ENCODE results near the gene ALOX5.
"Not testable (repeated sequence)": the region's sequence is repeated elsewhere in the genome, so short reads cannot be mapped to it uniquely, and the experiment has no call there.

Gene ALOX5

DNA sequence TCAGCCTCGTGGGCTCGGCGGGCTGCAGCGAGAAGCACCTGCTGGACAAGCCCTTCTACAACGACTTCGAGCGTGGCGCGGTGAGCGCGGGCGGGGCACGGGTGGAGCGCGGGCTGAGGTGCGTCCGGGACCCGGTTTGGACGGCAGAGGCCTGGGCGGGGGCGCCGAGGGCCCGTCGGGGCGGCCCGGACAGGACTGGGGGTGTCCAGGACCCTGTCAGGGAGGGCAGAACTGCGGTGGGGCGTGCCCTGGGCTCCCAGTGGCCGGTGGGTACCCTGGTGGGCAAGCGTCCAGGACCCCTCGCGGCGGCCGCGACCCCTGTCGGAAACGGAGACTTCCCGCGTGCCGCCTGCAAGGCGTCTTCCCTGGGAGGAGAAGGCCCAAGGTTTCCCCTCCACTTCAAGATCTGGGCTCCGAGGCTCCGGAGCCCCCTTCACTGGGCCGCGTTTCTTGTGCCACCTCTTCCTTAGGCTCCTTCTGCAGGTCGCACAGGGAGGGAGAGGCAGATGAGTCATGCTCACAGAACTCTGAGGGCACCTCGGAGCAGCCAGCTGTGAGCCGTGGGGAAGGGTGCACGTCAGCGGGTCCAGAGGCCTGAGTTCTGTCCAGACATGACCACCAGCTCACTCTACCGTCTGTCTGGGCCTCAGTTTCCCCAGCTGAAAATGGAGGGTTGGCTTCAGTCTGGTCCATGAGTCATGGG is 485 bp downstream of the ALOX5 start:
- no peak for DNase-seq (ENCODE audit: low read depth in 2 of 2)

DNA sequence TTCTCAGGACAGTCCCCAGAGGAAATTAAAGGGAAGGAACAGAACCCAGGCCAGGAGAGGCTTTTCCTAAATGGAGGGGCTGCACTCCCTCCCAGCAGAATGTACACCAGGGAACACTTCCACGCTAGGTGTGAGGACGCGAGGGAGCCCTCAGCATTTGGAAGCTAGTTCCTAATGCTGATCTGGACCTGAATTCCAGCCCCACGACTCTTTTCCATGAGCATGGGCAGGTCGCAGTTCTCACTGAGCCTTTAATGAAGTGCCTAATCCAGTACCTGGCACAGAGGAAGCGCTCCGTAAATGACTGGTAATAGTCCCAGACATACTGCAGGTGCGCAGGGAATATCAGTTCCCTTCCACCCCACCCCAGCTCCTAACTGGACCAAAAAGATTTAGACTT is 1.1 kb downstream of the ALOX5 start:
- no peak for DNase-seq (ENCODE audit: low read depth in 2 of 2)

DNA sequence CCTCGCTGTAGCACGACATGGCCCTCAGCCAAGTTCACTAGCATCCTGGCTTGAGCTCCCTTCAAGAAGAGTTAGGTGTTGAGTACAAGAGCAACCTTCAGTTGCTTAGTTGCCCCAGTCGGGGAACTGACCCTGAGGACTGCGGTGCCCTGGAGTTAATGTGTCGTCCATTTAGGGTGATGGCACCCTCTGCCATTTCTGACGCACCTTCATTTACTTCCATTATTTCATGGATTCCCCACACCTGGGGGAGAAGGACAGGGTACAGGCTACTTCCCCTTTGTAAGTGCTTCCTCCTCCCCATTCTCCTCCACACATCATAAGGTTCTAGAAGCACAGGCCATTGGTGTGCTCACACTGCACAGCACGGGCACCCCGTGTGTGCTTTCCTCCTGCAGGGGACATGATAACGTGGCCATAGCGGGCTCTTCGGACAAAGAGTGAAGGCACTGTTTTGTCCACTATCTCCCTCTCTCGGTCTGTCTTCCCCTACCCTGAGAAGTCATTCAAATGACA is 1.8 kb downstream of the ALOX5 start:
- no peak for DNase-seq (ENCODE audit: low read depth in 2 of 2)

DNA sequence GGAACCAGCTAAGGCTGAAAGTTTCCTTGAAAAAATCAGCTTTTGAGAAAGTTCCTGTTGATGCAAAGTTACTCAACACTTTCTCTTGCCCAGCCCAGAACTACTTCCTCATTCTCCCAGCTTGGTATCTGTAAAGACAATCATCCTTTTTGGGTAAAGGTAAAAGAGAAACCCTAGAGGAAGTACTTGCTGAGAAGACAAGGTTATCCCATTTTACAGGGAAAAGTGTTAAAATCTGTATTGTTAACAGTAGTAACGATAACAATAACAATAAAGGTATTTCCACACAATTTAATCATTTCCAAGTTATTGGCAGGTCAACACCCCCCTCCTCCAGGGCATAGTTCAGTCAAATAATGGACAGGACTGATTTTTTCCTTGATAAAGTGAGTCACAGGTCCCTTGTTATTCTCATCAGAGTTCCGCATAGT is 2.4 kb downstream of the ALOX5 start:
- no peak for DNase-seq (ENCODE audit: low read depth in 2 of 2)

DNA sequence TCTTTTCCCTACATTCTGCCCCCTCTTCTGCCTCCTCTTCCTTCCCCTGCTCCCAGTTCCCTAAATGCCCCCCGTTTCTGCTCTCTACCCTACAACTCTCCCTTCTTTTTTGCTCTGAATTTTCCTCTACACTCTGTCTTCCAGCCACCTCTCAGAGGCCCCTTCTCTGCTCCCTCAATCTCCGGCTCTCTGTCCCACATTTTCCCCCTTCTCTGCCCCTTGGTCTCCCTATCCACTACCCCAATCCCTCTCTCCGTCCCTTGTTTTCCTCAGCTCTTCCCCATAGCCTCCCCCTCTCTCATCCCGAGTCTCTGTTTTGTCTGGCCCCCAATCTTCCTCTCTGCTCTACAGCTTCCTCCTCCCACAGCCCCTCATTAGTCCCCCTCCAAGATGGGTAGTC is 3.3 kb downstream of the ALOX5 start:
- no peak for DNase-seq (ENCODE audit: low read depth in 2 of 2)

DNA sequence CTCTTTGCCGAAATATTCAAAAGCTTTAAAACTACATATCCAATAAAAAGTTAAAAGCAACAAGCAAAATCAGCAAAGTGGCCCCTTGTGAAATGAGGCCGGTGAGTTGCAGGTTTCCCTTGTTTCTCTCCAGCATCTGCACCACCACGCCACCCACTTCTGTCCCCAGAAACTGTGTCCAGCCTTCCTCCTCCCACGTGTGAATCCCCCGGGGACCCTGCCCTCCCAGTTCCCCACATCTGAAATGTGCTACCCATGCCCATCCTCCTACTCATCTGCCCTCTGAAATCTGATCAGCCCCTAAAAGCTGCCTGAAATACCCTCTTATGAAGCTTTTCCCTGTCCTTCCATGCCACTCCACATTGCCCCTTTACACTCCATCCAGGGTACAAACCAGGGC is 3.8 kb downstream of the ALOX5 start:
- DNase-seq (ENCODE audit: low read depth in 2 of 2): no peak

DNA sequence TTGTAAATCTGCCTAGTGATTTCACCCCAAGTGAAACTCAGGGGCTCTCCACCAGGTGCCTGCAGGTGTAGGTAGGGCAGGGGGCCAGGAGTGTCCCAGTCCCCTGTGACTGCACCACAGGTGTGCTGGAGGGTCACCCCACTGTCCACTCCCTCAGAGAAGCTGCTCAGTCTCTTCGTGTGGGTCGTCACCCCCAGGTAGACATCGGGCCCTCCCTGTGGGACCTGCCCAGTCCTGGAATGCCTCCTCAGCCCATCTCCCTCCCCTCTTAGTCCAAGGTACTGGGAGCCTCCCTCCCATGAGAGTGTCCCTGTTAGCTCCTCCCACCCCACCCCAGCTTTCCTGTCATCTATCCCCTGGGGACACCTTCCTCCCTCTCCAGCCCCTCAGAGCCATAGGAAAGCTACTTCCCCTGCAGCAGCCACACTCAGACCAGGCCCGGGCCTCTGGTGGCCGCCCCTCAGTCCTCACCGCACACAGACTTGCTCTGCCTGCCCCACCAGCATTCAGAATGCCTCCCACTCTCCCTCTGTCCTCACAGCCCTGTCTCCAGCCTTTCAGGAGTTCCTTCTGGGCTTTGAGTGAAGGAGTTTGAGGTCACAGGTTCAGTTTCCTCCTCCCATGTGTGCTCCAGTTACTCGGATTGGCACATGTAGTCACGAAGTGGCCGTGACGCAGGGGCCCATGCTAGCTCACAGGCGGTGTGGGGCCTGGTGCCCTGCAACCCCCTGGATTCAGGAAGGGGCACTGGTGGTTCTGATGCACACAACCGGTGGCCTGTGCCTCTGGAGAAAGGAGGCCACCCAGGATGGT is 5.1 kb downstream of the ALOX5 start:
- no peak for DNase-seq (ENCODE audit: low read depth in 2 of 2)

DNA sequence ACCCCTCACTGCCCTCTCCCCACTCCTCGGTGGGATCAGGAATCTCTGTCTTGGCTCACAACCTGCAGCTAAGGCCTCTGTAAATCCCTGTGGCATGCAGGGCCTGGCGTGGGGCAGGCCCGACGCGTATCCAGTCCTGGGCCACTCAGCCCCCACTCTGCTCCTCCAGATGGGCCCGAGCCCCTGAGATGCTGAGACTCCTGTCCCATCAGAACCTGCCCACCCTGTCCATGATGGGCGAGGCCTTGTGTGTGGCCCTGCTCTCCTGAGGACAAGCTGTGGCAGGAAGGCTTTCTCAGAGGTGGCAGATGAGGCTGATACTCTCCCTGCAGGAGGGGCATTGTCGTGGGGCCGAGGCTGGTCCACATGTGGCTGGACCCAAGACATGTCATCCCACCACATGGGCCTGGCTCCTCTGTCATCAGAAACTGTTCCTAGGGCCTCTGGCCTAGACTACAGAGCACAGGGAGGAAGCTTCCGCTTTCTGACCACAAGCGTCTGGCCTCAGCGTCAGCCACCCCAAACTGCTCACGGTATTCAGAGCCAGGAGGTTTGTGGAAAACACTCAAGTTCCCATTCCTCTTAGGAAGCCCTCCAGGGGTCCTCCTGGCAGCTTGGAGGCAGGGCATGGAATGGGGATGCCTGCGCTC is 6.0 kb downstream of the ALOX5 start:
- no peak for DNase-seq (ENCODE audit: low read depth in 2 of 2)

DNA sequence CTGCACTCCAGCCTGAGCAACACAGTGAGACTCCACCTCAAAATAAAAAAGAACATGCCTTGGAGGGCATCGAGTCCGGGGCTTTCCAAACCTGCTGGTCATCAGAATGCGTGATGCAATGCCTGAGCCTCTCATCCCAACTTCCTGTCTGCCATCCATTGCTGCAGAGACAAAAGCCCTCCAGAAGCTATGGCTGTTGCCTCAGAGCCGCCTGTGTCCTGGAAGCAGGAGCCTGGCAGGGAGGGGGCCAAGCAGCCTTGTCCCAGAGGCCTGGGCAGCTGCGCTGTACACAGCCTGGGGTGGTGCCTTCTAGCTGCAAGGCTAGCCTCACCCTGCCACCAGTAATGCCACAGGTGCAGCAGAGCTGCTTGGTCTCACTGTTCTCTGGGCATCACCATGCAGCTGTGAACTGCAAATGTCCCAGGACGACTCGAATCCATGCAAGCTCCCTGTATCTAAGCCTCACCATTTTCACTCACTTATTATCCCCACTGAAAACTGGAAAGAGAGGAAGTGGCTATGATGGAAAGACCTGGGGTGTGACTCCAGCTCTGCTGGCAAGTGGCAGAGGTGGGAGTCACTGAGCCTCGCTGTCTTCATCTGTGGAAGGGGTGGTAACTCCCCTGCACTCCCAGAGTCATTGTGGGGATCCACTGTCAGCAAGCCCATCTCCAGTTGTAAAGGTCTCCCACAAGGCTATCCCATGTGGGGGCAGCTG is 7.0 kb downstream of the ALOX5 start:
- no peak for DNase-seq (ENCODE audit: low read depth in 2 of 2)

DNA sequence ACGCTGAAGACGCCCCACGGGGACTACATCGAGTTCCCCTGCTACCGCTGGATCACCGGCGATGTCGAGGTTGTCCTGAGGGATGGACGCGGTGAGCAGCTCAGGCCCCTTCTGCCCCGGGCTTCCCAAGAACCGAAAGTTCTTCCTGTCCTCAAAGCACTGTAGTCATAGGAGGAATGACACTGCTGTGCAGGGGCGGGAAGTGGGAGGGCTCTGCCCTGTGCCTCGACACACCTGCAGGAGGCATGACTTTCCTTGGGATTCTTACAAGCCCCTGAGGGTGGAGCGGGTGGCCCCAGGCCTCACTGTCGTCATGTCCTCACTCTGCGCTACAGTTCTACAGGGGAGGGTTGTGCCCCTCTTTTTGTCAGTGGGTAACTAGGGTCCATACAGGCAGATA is 8.6 kb downstream of the ALOX5 start:
- no peak for DNase-seq (ENCODE audit: low read depth in 2 of 2)

DNA sequence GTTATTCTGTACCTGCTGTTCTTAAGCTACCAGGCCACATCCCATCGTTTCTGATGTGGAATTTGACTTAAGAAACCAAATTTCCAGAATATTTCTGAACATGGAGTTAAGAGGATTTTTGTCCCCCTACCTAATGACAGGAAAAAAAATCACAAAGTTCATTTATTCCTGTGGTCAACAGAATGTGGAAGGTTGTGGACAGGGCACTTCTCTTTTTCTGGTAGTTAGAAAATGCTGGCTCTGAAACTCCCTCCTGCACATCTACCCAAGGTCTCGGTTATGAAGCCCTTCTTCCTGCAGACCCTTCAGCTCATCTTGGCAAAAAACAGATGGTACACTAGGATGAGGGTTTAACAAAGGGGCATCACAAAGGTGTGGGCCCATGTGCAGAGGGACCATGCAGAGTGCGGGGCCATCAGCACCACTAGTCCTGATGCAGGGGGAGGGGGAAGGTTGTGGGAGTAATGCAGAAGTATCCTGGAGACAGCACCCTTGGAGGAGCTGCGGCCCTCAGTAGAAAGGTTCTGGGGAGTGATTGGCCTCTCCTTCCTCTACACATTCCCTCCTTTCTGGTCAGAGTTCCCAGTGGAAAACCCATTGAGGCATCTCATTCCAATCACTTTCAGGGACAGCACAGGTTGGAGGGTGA is 9.8 kb downstream of the ALOX5 start:
- DNase-seq (ENCODE audit: low read depth in 2 of 2): no peak

DNA sequence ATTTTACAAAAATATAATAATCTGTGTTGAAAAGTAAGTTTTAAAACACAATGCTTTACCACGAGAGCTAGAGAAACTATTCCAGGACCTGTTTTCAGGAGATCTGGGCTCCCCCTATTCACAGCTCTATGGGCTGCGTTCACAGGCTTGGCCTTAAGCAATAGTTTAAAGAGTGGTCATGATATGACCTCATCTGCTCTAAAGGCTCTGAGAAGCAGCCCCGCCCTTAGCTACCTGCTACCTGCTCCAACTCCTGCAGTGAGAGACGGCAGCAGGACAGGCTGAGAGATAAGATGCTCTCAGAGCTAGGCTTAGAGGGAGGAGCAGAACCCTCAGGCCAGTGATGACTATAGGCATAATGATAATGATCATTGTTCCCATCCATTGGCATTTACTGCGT is 12.6 kb downstream of the ALOX5 start:
- DNase-seq (ENCODE audit: low read depth in 2 of 2): no peak

DNA sequence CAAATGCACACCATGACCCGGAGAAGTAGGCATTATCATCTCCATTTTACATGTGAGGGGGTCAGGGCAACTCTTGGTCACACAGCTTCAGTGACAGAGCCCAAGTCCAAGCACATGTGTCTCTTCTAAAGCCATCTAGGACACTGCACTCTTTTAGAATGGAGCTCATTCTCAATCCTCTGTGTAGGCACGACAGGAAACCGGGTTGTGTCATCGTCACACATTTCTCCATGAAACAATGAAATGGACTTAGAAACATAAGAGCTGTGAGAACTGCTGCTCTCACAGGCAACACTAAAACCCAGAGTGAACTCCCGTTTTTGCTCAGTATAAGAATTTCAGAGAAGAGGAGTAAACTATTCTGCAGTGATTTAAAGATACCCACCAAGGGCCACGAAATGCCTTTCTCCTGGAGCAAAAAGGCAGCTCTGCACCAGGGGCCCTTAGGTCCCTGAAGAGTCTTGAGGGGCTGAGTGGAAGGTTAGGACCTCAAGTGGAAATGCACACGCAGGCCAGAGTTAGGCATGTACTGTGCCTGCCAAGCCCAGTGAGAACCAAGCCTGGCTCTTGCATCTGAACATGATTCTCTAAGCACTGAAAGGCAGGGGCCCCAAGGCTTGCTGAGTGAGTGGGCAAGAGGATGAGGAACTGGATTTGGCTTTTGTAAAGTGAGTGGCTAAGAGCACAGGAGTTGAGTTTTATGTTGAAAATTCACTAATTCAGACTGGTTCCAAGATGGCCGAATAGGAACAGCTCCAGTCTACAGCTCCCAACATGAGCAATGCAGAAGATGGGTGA is 13.3 kb downstream of the ALOX5 start:
- DNase-seq (ENCODE audit: low read depth in 2 of 2): no peak

DNA sequence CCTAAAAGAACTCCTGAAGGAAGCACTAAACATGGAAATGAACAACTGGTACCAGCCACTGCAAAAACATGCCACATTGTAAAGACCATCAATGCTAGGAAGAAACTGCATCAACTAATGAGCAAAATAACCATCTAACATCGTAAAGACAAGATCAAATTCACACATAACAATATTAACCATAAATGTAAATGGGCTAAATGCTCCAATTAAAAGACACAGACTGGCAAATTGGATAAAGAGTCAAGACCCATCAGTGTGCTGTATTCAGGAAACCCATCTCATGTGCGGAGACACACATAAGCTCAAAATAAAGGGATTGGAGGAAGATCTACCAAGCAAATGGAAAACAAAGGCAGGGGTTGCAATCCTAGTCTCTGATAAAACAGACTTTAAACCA is 15.7 kb downstream of the ALOX5 start:
- DNase-seq (ENCODE audit: low read depth in 2 of 2): not testable (repeated sequence)

DNA sequence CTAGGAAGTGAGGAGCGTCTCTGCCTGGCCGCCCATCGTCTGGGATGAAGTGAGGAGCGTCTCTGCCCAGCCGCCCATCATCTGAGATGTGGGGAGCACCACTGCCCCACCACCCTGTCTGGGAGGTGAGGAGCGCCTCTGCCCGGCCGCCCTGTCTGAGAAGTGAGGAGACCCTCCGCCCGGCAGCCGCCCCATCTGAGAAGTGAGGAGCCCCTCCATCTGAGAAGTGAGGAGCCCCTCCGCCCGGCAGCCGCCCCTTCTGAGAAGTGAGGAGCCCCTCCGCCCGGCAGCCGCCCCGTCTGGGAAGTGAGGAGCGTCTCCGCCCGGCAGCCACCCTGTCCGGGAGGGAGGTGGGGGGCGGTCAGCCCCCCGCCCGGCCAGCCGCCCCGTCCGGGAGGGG is 17.6 kb downstream of the ALOX5 start:
- not testable (repeated sequence) for DNase-seq (ENCODE audit: low read depth in 2 of 2)

DNA sequence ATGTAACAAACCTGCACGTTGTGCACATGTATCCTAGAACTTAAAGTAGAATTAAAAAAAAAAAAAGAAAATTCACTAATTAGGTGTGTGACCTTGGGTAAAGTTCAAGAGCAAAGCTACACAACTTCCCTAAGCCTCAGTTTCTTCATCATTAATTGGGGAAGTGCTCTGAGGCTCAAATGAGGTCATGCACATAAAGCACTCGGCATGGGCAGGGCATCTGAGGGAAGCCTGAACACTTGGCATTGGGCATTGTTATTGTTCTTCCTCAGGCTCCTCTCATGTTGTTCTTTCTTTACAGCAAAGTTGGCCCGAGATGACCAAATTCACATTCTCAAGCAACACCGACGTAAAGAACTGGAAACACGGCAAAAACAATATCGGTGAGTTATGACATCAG is 21.5 kb downstream of the ALOX5 start:
- DNase-seq (ENCODE audit: low read depth in 2 of 2): no peak

DNA sequence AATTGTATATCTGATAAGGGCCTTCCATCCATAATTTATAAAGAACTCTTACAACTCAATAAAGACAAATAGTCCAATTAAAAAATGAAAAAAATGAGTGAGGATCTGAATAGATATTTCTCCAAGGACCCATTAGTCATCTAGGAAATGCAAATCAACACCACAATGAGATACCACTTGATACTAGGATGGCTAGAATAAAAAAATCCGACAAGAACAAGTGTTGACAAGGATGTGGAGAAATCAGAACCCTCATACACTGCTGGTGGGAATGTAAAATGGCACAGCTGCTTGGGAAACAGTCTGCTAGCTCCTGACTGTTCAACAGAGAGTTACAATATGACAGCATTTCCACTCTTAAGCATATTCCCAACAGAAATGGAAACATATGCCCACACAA is 24.6 kb downstream of the ALOX5 start:
- DNase-seq (ENCODE audit: low read depth in 2 of 2): no peak

DNA sequence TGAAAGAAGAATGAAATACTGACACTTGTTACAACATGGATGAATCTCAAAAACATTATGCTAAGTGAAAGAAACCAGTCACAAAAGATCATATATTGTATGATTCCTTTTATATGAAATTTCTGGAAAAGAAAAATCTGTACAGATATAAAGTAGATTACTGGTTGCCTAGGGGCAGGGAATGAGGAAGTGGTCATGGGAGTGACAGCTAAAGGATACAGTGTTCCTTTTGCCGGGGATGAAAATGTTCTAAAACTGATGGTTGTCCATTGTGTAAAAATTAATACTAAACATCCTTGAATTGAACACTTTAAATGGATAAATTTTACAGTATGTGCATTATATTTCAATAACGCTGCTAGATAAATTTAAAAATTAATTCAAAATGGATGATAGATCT is 25.1 kb downstream of the ALOX5 start:
- DNase-seq (ENCODE audit: low read depth in 2 of 2): no peak

DNA sequence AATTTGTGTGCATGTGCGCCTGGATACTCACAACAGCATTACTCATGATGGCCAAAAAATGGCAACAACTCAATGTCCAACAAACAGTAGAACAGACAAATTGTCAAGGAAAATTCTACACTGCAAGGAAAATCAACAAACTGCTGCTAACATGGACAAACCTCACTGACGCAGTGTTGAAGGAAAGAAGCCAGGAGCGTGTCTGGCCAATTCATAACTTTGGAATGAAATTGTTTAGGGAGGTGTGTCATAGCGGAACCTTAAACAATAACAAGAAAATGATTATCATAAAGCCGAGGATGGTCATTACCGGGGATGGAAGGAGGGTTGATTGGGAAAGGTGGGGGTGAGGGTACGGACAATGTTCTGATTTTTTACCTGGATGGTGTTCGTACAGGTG is 29.1 kb downstream of the ALOX5 start:
- DNase-seq (ENCODE audit: low read depth in 2 of 2): no peak

DNA sequence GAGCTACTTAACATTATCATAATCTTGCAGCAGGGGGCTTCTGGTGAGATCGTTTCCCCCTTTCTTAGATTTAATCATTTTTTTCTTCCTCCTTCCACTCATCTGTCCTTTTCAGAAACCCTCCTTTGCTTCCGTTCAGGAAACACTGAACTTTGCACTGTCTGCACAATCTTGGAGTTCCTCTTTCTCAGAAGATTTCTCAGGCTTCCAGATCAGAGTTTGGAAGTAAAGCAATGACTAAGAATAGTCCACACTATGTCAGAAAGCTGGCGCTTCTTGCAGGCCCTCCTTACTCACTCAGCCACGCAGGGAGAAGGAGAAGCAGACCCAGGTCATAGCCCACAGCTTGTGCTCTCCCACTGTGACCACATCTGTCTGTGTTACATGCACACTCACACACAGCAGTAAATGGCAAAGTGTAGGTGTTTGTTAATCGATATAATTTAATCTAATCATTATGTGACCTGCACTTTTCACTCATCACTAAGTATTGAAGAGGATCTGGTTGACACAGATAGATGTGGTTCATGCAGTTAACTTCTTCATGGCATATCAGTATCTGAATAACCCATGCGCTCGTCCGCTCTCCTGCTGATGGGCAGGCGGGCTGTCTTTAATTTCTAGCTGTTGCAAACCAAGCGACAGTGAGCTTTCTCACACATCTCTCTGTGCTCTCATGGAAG is 30.2 kb downstream of the ALOX5 start:
- no peak for DNase-seq (ENCODE audit: low read depth in 2 of 2)

All from stimulated activated CD4-positive, alpha-beta T cell treated with anti-CD3 and anti-CD28 coated beads, Interleukin-15, amount 100 ng/mL, for 48 hours (primary cell).